SIG-M5 (cell line): ENCODE measurements around the gene MEPCE.
"Not testable (repeated sequence)": the region's sequence is repeated elsewhere in the genome, so short reads cannot be mapped to it uniquely, and the experiment has no call there.

Source experiments
- DNase-seq: peaks from one replicate; lab custom pipeline; 2025; lab: John Stamatoyannopoulos, UW

The MEPCE gene

DNA sequence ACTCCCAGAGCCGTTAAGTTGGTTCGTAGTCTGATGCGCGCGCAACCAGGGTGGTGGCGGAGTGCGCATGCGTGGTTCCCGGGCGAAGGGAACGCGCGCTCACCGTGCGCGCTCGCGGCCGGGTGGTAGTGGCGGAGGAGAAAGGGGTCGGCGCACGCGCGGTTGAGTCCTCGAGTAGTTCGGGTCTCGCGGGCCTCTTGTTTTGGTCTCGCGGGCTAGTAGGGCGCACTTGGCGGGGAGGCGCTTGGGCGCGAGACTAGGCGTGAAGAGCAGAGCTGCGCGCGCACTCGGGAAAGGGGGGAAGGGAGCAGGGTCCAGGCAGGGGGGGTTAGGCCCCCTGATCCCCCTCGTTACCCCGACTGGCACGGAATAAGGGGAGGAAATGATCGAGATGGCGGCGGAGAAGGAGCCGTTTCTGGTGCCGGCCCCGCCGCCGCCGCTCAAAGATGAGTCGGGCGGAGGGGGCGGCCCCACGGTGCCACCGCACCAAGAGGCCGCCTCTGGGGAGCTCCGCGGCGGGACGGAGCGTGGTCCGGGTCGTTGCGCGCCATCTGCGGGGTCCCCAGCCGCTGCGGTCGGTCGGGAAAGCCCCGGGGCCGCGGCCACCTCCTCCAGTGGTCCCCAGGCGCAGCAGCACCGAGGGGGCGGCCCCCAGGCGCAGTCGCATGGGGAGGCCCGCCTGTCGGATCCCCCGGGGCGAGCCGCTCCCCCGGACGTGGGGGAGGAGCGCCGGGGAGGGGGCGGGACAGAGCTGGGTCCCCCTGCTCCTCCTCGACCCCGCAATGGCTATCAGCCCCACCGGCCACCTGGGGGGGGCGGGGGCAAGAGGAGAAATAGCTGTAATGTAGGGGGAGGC lies at the start of gene MEPCE:
TSS of gene MEPCE (plus strand) at position 195 of the 856 bp plus-strand sequence. CDS start at position 383, 188 bp downstream.
- DNase-seq: peak; percentile 55

GRCh38 chr7:100380196-100380595 lies 49.4 kb upstream of the MEPCE start:
- DNase-seq: no peak

GRCh38 chr7:100381531-100382233 lies 47.9 kb upstream of the MEPCE start:
- not testable (repeated sequence) for DNase-seq

- not testable (repeated sequence) for DNase-seq
Measured at GRCh38 chr7:100382234-100382853, 47.3 kb upstream of the MEPCE start.

- DNase-seq: no peak
Measured at GRCh38 chr7:100384628-100385294, 44.9 kb upstream of the MEPCE start.

DNA sequence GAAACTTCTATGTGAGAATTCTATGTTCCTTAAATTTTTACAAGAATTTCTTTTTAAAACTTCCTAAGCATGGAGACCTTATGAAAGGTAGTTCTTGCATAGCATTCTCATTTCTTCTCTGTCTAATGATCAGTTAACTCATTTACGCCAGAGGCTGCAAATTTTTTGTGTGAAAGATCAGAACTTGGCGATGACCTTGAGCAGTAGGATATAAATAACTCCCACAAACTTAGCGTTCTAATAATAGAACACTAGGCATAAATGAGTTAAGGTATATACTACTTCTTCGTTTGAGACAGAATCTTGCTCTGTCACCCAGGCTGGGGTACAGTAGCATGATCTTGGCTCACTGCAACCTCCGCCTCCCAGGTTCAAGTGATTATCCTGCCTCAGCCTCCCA lies 42.7 kb upstream of the MEPCE start:
- DNase-seq: no peak

DNA sequence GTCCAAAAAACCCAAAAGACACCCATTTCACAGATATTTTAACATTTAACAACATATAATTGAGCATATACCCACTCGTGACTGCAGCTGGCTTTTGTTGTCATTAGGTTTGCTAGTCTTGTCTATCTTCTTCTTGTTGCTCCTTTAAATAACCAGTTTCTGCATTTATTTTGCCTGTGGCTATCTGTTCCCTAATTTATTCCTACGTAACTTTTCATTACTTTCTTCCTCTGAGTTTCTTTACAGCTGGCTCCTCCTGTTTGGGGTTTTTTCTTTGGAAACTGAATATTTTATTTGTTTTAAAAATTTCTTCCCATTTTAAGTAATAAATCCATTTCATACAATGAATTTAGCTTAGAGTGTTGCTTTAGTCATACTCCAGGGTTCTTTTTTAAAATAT lies 41.9 kb upstream of the MEPCE start:
- no peak for DNase-seq

GRCh38 chr7:100389437-100390088 lies 40.1 kb upstream of the MEPCE start:
- DNase-seq: no peak

- no peak for DNase-seq
Measured at GRCh38 chr7:100390286-100391009, 39.2 kb upstream of the MEPCE start.

- no peak for DNase-seq
Measured at GRCh38 chr7:100393233-100393905, 36.3 kb upstream of the MEPCE start.

DNA sequence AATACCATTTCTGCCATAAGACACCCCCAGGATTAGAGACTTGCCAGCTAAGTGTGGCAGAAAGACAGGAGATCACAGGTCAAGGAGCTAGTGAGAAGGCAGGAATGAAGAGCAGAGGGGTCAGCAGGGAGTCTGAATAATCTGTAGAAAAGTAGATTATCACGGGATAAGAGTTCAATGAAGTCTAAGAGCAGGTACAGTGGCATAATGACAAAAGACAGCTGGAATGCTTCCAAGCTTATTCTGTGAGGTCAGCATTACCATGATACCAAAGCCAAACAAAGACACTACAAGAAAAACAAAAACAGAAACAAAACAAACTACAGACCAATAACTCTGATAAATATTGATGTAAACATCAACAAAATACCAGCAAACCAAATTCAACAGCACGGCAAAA lies 35.6 kb upstream of the MEPCE start:
- DNase-seq: no peak

- DNase-seq: peak; percentile 91
Measured at GRCh38 chr7:100396421-100396982, 33.1 kb upstream of the MEPCE start.

DNA sequence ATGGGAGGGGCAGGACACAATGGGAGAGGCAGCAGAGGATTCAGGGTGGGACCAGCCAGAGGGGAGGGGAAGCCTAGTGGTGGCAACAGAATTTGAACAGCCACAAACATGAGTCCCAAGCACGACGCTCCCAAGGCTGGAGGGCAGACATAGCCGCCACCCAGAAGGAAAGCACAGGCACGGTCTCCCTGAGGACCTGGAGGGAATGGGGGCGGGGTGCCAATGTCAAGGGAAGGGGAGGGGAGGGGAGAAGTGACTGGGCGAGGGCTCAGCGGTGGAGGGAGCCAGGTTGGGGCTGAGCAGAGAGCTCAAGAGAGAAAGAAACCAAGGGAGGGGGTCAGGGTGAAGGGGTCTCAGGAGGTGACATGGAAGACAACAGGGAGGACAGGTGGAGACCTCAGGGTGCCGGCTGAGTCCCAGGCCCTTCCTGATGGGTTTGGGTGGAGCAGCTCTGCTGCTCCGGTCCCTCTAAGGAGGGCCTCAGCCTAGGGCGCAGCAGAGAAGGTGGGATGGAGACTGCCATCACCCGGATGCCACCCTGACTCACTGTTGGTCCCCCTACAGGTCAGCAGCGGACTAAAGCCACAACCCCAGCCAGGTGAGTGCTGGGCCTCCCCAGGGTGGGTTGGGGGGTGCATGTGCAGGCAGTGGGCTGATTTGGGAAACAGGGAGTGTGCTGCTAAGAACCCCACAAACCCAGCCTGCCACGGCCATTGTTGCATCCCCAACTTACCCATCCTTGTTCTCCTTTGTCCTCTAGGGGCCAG lies 32.1 kb upstream of the MEPCE start:
- no peak for DNase-seq

- no peak for DNase-seq
Measured at GRCh38 chr7:100398239-100398638, 31.4 kb upstream of the MEPCE start.

- no peak for DNase-seq
Measured at GRCh38 chr7:100400041-100400440, 29.6 kb upstream of the MEPCE start.

- no peak for DNase-seq
Measured at GRCh38 chr7:100400656-100401055, 29.0 kb upstream of the MEPCE start.

DNA sequence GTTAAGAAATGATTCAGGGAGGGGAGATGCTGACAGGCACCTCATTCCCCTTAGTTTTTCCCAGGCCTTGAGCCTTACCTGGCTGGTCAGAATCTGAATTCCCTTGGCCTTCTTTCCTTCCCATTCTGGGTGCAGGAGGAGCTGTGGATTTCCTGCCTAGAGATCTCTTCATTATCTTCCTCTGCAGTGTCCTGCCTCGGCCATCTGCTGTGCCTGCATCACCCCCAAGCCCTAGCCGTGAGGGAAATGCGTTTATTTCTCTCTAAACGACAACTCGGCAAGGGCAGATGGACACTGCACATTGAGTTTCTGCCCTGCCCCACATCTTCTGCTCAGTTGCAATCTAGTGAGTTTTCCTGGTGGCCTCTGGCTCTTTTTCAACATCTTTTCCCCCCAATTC lies 27.8 kb upstream of the MEPCE start:
- no peak for DNase-seq

GRCh38 chr7:100402241-100402640 lies 27.4 kb upstream of the MEPCE start:
- DNase-seq: no peak

DNA sequence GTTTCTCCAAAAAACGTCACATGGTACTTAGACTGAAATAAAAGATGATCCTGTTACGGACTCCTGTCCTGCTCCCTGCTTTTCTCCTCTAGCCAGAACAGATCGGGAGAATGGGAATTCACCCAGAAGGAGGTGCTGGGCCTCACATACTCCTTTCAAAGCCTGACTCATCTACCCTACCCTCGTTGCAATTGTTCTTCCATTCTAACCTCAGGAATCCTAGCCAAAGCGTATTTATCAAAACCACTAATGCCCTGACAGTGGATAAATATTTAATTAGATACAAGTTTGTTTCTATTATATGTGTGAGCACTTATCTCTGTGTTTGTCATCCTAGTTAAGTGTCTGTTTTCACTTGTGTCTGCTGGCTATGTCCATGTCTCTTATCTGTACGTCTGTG lies 22.9 kb upstream of the MEPCE start:
- DNase-seq: no peak
